ENCODE data around the gene ZNF182. TPM values are rescaled to one million over a fixed set of nuclear protein-coding genes. Genes with fewer than 3 reads are reported as not detected.
"Not testable (repeated sequence)": the region's sequence is repeated elsewhere in the genome, so short reads cannot be mapped to it uniquely, and the experiment has no call there.

Gene ZNF182
- total RNA-seq, 2 donors from 2014 or later = 3.2 to 4.3 TPM

DNA sequence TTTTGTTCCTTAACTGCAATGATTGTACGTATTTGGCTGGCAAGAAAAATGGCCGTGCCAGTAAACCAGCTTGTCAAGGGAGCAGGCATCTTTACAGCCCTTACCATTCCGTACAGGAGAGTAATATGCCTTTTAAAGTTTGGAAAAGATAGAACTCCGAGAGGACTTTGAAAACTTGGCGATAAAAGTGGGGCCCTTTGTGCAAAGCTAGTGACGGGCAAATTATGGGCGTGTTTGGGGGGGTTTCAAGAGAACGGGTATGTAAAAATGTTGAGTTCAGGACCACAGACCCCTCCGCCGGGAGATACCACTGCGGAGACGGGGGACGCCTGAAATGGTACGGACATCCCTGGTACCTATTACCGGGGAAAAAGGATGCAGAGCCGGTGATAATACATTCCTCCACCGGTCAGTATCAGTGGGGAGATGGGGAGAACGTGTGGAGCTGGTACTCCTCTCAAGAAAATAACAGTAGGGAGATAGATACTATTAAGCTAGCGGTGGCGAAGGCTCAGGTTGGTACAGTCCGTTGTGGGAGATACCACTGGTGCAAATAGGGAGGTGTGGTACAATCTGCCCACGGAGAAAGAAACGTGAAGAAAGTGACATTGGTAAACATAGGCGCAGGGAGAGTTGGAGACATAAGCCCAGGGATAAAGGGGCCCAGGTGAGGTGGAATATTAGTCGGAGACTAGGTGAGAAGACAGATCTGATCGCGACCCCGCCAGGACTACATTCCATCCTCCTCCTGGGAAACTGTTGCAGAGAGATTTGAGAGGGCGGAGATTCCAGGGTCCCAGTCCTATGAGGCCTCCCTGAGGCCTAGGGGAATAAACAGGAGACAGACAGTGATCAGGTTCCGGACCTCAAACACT is 17.5 kb upstream of the ZNF182 start:
- H3K27ac ChIP-seq = peak overlapping the region; percentile 77 to 85
- no peaks in the 10 kb centered on the region for H3K36me3 ChIP-seq
- peak; percentile 85 for ATAC-seq (ENCODE audit: insufficient number of reproducible peaks, low FRiP score, low read depth)
- H3K4me1 ChIP-seq (ENCODE audit: control insufficient read depth in 1 of 2, low read depth in 2 of 2) = no peaks in the 10 kb centered on the region
- DNase-seq (ENCODE audit: low spot score) = no peak
- TF ChIP-seq, protein P1, sequence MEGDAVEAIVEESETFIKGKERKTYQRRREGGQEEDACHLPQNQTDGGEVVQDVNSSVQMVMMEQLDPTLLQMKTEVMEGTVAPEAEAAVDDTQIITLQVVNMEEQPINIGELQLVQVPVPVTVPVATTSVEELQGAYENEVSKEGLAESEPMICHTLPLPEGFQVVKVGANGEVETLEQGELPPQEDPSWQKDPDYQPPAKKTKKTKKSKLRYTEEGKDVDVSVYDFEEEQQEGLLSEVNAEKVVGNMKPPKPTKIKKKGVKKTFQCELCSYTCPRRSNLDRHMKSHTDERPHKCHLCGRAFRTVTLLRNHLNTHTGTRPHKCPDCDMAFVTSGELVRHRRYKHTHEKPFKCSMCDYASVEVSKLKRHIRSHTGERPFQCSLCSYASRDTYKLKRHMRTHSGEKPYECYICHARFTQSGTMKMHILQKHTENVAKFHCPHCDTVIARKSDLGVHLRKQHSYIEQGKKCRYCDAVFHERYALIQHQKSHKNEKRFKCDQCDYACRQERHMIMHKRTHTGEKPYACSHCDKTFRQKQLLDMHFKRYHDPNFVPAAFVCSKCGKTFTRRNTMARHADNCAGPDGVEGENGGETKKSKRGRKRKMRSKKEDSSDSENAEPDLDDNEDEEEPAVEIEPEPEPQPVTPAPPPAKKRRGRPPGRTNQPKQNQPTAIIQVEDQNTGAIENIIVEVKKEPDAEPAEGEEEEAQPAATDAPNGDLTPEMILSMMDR (IDR thresholded peaks at IDR 0.05) = no peak
- no peaks in the 10 kb centered on the region for H3K9me3 ChIP-seq
- H3K4me3 ChIP-seq = peak overlapping the region; percentile 72
- no peaks in the 10 kb centered on the region for H3K27me3 ChIP-seq (replicated peaks; ENCODE audit: insufficient read depth)

DNA sequence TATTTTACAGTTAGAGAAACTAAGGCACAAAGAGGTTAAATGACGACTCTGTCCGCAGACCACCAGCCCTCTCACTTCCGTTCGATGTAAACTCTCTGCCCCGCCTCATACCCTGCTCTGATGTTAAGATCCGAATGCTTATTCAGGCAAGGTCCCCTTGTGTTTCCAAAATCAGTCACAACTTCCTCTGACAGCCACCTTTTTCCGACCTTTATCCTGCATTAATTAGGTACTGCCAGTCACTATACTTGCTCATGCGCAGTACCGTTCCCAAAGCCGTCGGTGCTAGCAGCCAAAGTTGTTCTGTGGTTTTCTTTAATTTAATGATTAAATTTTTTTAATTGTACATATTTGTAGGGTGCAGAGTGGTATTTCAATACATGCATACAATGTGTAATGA is 16.7 kb upstream of the ZNF182 start:
- peak overlapping the region; percentile 72 for H3K4me3 ChIP-seq
- H3K36me3 ChIP-seq; H3K27me3 ChIP-seq (replicated peaks; ENCODE audit: insufficient read depth); H3K27ac ChIP-seq; ATAC-seq (ENCODE audit: insufficient number of reproducible peaks, low FRiP score, low read depth); DNase-seq (ENCODE audit: low spot score); H3K4me1 ChIP-seq (ENCODE audit: control insufficient read depth in 1 of 2, low read depth in 2 of 2); H3K9me3 ChIP-seq: not testable (repeated sequence)

DNA sequence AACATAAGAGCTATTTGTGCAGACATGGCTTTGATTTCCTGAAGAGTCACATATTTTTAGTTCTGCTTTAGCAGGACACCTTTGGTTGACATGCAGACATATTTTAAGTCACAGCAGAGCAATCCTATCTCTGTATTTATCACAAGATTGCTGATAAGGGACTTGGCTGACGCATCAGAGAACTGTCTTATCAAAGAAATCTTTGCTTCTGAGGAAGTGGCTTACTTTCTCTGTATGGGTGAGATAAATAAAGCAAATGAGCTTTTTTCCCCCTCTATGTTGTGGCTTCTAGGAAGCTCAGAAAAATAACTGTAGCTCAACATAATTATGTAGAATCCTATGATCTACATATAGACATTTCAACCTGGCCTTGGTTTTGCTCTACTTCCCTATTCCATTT is 16.1 kb upstream of the ZNF182 start:
- not testable (repeated sequence) for H3K36me3 ChIP-seq; H3K27me3 ChIP-seq (replicated peaks; ENCODE audit: insufficient read depth); H3K9me3 ChIP-seq; H3K27ac ChIP-seq; H3K4me1 ChIP-seq (ENCODE audit: control insufficient read depth in 1 of 2, low read depth in 2 of 2); ATAC-seq (ENCODE audit: insufficient number of reproducible peaks, low FRiP score, low read depth); H3K4me3 ChIP-seq; DNase-seq (ENCODE audit: low spot score)

DNA sequence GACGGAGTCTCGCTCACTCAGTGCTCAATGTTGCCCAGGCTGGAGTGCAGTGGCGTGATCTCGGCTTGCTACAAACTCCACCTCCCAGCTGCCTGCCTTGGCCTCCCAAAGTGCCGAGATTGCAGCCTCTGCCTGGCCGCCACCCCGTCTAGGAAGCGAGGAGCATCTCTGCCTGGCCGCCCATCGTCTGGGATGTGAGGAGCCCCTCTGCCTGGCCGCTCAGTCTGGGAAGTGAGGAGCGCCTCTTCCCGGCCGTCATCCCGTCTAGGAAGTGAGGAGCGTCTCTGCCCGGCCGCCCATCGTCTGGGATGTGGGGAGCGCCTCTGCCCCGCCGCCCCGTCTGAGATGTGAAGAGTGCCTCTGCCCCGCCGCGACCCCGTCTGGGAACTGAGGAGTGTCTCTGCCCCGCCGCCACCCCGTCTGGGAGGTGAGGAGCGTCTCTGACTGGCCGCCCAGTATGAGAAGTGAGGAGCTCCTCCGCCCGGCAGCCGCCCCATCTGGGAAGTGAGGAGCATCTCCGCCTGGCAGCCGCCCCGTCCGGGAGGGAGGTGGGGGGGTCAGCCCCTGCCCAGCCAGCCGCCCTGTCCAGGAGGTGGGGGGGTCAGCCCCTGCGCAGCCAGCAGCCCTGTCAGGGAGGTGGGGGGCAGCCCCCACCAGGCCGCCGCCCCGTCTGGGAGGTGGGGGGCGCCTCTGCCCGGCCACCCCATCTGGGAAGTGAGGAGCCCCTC is 13.0 kb upstream of the ZNF182 start:
- H3K9me3 ChIP-seq; H3K27ac ChIP-seq; ATAC-seq (ENCODE audit: insufficient number of reproducible peaks, low FRiP score, low read depth); H3K36me3 ChIP-seq; H3K4me3 ChIP-seq; H3K4me1 ChIP-seq (ENCODE audit: control insufficient read depth in 1 of 2, low read depth in 2 of 2); H3K27me3 ChIP-seq (replicated peaks; ENCODE audit: insufficient read depth); DNase-seq (ENCODE audit: low spot score): not testable (repeated sequence)

DNA sequence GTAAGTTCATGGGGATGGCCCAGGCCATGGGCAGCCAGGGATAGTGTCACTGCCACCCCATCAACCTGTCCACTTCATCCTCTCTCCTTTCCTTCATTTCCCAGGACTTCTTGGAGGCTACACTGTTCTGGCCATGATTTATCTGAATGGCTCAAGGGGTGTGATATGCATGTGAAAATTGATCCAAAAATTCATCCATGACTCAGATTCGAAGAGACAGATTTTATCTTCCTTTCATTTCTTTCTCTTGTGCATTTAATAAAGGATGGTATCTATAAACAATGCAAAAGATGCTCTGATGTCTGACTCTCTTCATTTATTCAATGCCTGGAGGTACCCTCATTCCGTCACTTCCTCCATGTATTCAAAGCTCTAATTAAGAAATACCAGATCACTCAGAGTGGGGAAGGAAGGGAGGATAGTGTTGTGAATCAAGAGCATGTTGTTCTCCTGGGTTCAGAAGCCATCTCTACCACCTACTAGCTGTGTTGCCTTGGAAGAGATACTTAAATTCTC is 5.7 kb upstream of the ZNF182 start:
- H3K4me3 ChIP-seq; ATAC-seq (ENCODE audit: insufficient number of reproducible peaks, low FRiP score, low read depth): not testable (repeated sequence)

DNA sequence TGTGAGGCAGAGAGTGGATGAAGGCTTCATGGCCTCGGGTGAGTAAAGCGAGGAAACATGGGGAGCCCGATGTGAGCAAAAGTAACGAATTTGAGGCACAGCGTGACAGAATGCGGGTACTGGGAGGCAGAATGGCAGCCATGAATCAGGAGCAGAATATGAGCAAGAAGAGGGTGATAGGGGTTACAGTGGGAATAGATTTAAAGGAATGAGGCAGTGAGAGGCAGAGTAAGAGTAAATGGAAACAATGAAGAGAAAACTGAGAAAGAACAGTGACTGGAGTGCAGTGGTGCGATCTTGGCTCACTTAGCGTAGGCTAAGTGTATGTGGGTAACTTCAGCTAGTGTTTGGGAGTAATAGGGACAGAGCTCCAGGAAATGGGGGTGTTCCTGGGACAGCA is 2.9 kb upstream of the ZNF182 start, which contains the start of gene SPACA5:
TSS of gene SPACA5 (plus strand) at position 301 of the 400 bp plus-strand sequence. CDS start 815 bp downstream, outside the sequence.
- not testable (repeated sequence) for H3K27me3 ChIP-seq (replicated peaks; ENCODE audit: insufficient read depth); H3K36me3 ChIP-seq; ATAC-seq (ENCODE audit: insufficient number of reproducible peaks, low FRiP score, low read depth); H3K9me3 ChIP-seq; H3K4me3 ChIP-seq; DNase-seq (ENCODE audit: low spot score); H3K4me1 ChIP-seq (ENCODE audit: control insufficient read depth in 1 of 2, low read depth in 2 of 2); H3K27ac ChIP-seq

More for the DNA sequence above, 5.7 kb upstream of the ZNF182 start:
- H3K27me3 ChIP-seq (replicated peaks; ENCODE audit: insufficient read depth); H3K9me3 ChIP-seq; H3K4me1 ChIP-seq (ENCODE audit: control insufficient read depth in 1 of 2, low read depth in 2 of 2); DNase-seq (ENCODE audit: low spot score); H3K36me3 ChIP-seq; H3K27ac ChIP-seq: not testable (repeated sequence)

DNA sequence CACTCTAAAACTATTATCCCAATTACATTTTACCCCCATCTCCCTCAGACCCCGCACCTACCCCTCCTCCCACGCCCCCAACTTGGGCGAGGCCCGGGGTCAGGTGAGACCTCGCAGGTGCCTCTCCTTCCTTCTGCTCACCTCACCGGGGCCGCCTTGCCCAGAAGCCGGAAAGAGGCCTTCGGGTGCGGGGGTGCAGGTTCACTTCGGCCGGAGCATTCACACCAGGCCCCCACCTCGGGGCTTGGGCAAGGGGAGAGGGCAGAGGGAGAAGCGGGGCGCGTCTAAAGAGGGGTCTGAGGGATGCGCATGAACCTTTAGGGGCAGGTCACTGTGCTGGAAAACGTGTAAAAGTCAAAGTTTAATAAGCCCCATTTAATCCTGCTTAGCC is 427 bp downstream of the ZNF182 start:
- peak overlapping the region; percentile 77 for H3K4me3 ChIP-seq
- ATAC-seq (ENCODE audit: insufficient number of reproducible peaks, low FRiP score, low read depth) = no peak
- H3K27ac ChIP-seq = peak overlapping the region; percentile 64 to 65
- no peaks in the 10 kb centered on the region for H3K27me3 ChIP-seq (replicated peaks; ENCODE audit: insufficient read depth)
- no peaks in the 10 kb centered on the region for H3K9me3 ChIP-seq
- TF ChIP-seq, protein P1 (IDR thresholded peaks at IDR 0.05) = no peak
- no peak for DNase-seq (ENCODE audit: low spot score)
- no peaks in the 10 kb centered on the region for H3K36me3 ChIP-seq
- peaks cover 0 to 10% of the 10 kb centered on the region in 2 donors for H3K4me1 ChIP-seq (ENCODE audit: control insufficient read depth in 1 of 2, low read depth in 2 of 2)
